Left cardiac atrium (tissue), 4 donors: Measurements from ENCODE around the gene MED22. TPM values are rescaled to one million over a fixed set of nuclear protein-coding genes. Genes with fewer than 3 reads are reported as not detected.

Experiments used
- ATAC-seq, 2 donors: fragments of 200-7000 bp; cut with Tn5 transposase; one replicate each; pipeline ENCODE4 v1.9.1; 2020; ENCODE audit warnings: mild to moderate bottlenecking in 2 of 2, moderate library complexity in 2 of 2
- DNase-seq: peaks from one replicate; pipeline ENCODE4 v3.0.0-alpha.2; 2020
- intact Hi-C, 2 donors: fragments of 100-400 bp; cut with DNase I; formaldehyde crosslinking; loops; one replicate each; pipeline versions ENCODE4 v1.14.1 to v1.15.1; 2022 to 2023
- total RNA-seq, 2 donors: library from RNA; stranded (reverse); fragmentation: NEBNext Ultra II Directional; extraction: Animal tissue kit (Norgen Biotek cat#: 25700); gene quantifications; one replicate each; pipeline ENCODE4 v1.2.1, GENCODE V29; 2021
- donor health status: DM: no; HTN: yes; CAD: no.
- donor health status: DM: no; HTN: yes; CAD: no; lungs with severe emphysema.
- donor health status: DM: yes; HTN: yes; CAD: no.
- donor health status: Dilated cardiomyopathy.

Gene MED22
- total RNA-seq, 2 donors from 2014 or later: 18.2 to 22.7 TPM

DNA sequence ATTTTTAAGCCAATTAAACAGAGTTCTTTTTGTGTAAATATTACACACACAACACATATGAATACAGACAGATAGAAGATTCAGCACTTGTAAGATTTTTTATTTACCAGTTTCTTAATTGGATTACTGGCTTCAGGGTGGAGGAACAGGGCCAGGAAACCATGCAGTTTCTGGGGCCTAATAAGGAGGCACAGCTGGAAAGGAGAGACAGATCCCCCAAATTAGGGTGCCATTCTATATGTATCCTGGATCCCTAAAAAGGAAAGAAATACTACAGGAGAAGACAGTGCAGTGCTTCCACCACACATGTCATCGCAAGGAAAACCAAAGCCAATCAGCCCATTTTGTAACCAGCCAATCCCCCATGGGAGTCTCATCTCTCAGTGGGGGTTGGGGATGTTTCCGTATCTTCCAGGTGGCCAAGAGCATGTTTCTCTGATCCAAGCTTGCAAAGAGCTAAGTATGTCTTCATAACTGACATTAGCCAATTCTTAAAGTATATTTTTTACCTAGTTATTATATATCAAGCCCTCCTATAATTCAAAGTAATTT lies 57.1 kb downstream of the MED22 start:
- intact Hi-C loops: no loop called here
- DNase-seq (no peak), ATAC-seq (no peak)

Other genes starting within 250 kb of the MED22 start
- gene RALGDS, start 226.9 kb downstream of the MED22 start, total RNA-seq: 10 to 100 TPM; 27.0 to 29.3 TPM
- 10 to 100 TPM; 10.8 to 12.8 TPM for gene GBGT1, start 184.2 kb downstream of the MED22 start, total RNA-seq
- gene OBP2B, start 138.9 kb downstream of the MED22 start, total RNA-seq: not detected
- gene ABO, start 72.9 kb downstream of the MED22 start, total RNA-seq: 1 to 10 TPM; 1.7 to 2.1 TPM
- 10 to 100 TPM; 11.1 to 12.2 TPM for gene SURF6, start 11.9 kb downstream of the MED22 start, total RNA-seq
- gene RPL7A, start 87 bp upstream of the MED22 start, total RNA-seq: 1,000 to 10,000 TPM; 1,074 to 1,076 TPM
- gene SURF1, start 8.4 kb upstream of the MED22 start, total RNA-seq: 10 to 100 TPM; 34.1 to 42.5 TPM
- 10 to 100 TPM; 10.6 to 15.5 TPM for gene SURF2, start 8.4 kb upstream of the MED22 start, total RNA-seq
- 100 to 1,000 TPM in 1 of 2 donors, 10 to 100 TPM in 1; 95.4 to 127 TPM for gene SURF4, start 27.9 kb upstream of the MED22 start, total RNA-seq
- gene STKLD1, start 28.2 kb upstream of the MED22 start, total RNA-seq: 1 to 10 TPM in 1 of 2 donors, under 1 TPM in 1; 0.77 to 1.1 TPM
- 10 to 100 TPM; 12.2 to 12.6 TPM for gene REXO4, start 69.9 kb upstream of the MED22 start, total RNA-seq
- 1 to 10 TPM; 2.0 to 2.3 TPM for gene ADAMTS13, start 74.2 kb upstream of the MED22 start, total RNA-seq
- 10 to 100 TPM in 1 of 2 donors, 1 to 10 TPM in 1; 9.6 to 13.0 TPM for gene CACFD1, start 111.8 kb upstream of the MED22 start, total RNA-seq
- 1 to 10 TPM; 4.3 to 7.4 TPM for gene SLC2A6, start 131.0 kb upstream of the MED22 start, total RNA-seq
- gene MYMK, start 176.8 kb upstream of the MED22 start, total RNA-seq: not detected
- gene ADAMTSL2, start 186.6 kb upstream of the MED22 start, total RNA-seq: 10 to 100 TPM; 13.9 to 16.7 TPM